H9 (cell line): ENCODE measurements around the gene SEZ6. TPM values are rescaled to one million over a fixed set of nuclear protein-coding genes. Genes with fewer than 3 reads are reported as not detected.

ENCODE experiments used
- DNase-seq: peaks from one replicate; pipeline ENCODE4 v3.0.0-alpha.2; 2017
- H2AFZ ChIP-seq: one replicate; pipeline ENCODE4 v1.6.1; 2013; ENCODE audit warnings: mild to moderate bottlenecking, low read length, control low read depth, moderate library complexity
- H2AK5ac ChIP-seq: 2 replicates; pipeline ENCODE4 v1.6.1; 2013; ENCODE audit warnings: low read length, control low read depth, mixed read lengths; ENCODE audit not compliant: insufficient read length
- H2BK120ac ChIP-seq: one replicate; pipeline ENCODE4 v1.6.1; 2013; ENCODE audit warnings: low read depth, mild to moderate bottlenecking, low read length, control low read depth, inconsistent platforms; ENCODE audit not compliant: poor library complexity, severe bottlenecking
- H2BK12ac ChIP-seq: 2 replicates; pipeline ENCODE4 v1.6.1; 2013; ENCODE audit warnings: low read length, control low read depth, mixed read lengths, low read depth; ENCODE audit not compliant: insufficient read length
- H2BK15ac ChIP-seq: 2 replicates; pipeline ENCODE4 v1.6.1; 2013; ENCODE audit warnings: low read depth, low read length, control low read depth
- H2BK20ac ChIP-seq: one replicate; pipeline ENCODE4 v1.6.1; 2013; ENCODE audit warnings: low read depth, mild to moderate bottlenecking, low read length, control low read depth, inconsistent platforms; ENCODE audit not compliant: poor library complexity, severe bottlenecking
- H2BK5ac ChIP-seq: 2 replicates; pipeline ENCODE4 v1.6.1; 2013; ENCODE audit warnings: low read length, control low read depth, mixed read lengths; ENCODE audit not compliant: insufficient read length
- H3K14ac ChIP-seq: 2 replicates; pipeline ENCODE4 v1.6.1; 2013; ENCODE audit warnings: low read length, control low read depth; ENCODE audit not compliant: insufficient read depth
- H3K18ac ChIP-seq: 2 replicates; pipeline ENCODE4 v1.6.1; 2013; ENCODE audit warnings: low read depth, mild to moderate bottlenecking, mixed read lengths, low read length, control low read depth; ENCODE audit not compliant: insufficient read length
- H3K23ac ChIP-seq: 2 replicates; pipeline ENCODE4 v1.6.1; 2013; ENCODE audit warnings: low read length, control low read depth, mixed read lengths, low read depth; ENCODE audit not compliant: insufficient read length
- H3K23me2 ChIP-seq: 2 replicates; pipeline ENCODE4 v1.6.1; 2013; ENCODE audit warnings: low read depth, mild to moderate bottlenecking, mixed read lengths, low read length, control low read depth; ENCODE audit not compliant: insufficient read length, poor library complexity, severe bottlenecking
- H3K27ac ChIP-seq: 2 replicates; pipeline ENCODE4 v1.5.1; 2013; ENCODE audit warnings: low read length, control low read depth, mixed read lengths, low read depth; ENCODE audit not compliant: insufficient read length
- H3K27me3 ChIP-seq: 2 replicates; pipeline ENCODE4 v1.6.1; 2013; ENCODE audit warnings: low read length, control low read depth, inconsistent platforms; ENCODE audit not compliant: insufficient read depth
- H3K4ac ChIP-seq: 2 replicates; pipeline ENCODE4 v1.6.1; 2013; ENCODE audit warnings: low read depth, mild to moderate bottlenecking, control low read depth, inconsistent platforms, low read length, moderate library complexity
- H3K4me1 ChIP-seq: 2 replicates; pipeline ENCODE4 v1.6.1; 2013; ENCODE audit warnings: low read length, control low read depth, inconsistent platforms; ENCODE audit not compliant: insufficient read depth
- H3K4me2 ChIP-seq: 2 replicates; pipeline ENCODE4 v1.6.1; 2013; ENCODE audit warnings: low read length, control low read depth, mixed read lengths; ENCODE audit not compliant: insufficient read length, insufficient read depth
- H3K56ac ChIP-seq: 2 replicates; pipeline ENCODE4 v1.6.1; 2013; ENCODE audit warnings: low read depth, mild to moderate bottlenecking, mixed read lengths, low read length, control low read depth; ENCODE audit not compliant: insufficient read length
- H3K79me1 ChIP-seq: 2 replicates; pipeline ENCODE4 v1.6.1; 2013; ENCODE audit warnings: low read depth, mild to moderate bottlenecking, moderate library complexity, low read length, control low read depth, inconsistent platforms; ENCODE audit not compliant: insufficient read depth, poor library complexity, severe bottlenecking
- H3K79me2 ChIP-seq: 2 replicates; pipeline ENCODE4 v1.6.1; 2013; ENCODE audit warnings: low read length, control low read depth, inconsistent platforms; ENCODE audit not compliant: insufficient read depth
- H3K9ac ChIP-seq: 2 replicates; pipeline ENCODE4 v1.6.1; 2013; ENCODE audit warnings: low read length, control low read depth, mixed read lengths; ENCODE audit not compliant: insufficient read length; ENCODE audit errors: extremely low read depth
- H3K9me3 ChIP-seq: one replicate; pipeline ENCODE4 v1.6.1; 2013; ENCODE audit warnings: low read depth, low read length, inconsistent platforms; ENCODE audit not compliant: control insufficient read depth
- H3T11ph ChIP-seq: one replicate; pipeline ENCODE4 v1.6.1; 2013; ENCODE audit warnings: mild to moderate bottlenecking, low read length, control low read depth, inconsistent platforms
- H4K20me1 ChIP-seq: one replicate; pipeline ENCODE4 v1.6.1; 2013; ENCODE audit not compliant: control insufficient read depth, insufficient read length, insufficient read depth
- H4K5ac ChIP-seq: 2 replicates; pipeline ENCODE4 v1.6.1; 2013; ENCODE audit warnings: low read depth, mild to moderate bottlenecking, mixed read lengths, low read length, control low read depth; ENCODE audit not compliant: insufficient read length
- H4K8ac ChIP-seq: replicated peaks from 2 replicates; pipeline ENCODE4 v1.6.1; 2013; ENCODE audit warnings: low read length, control low read depth, mixed read lengths, low read depth; ENCODE audit not compliant: insufficient read length
- H4K91ac ChIP-seq: 2 replicates; pipeline ENCODE4 v1.6.1; 2013; ENCODE audit warnings: low read depth, mild to moderate bottlenecking, moderate library complexity, mixed read lengths, low read length, control low read depth; ENCODE audit not compliant: insufficient read length
- H3K27ac Mint-ChIP-seq, 3 experiments: 2 replicates in 2 of 3; 3 replicates in 1 of 3; pipeline ENCODE4 v1.8.0; 2020 to 2021; ENCODE audit warnings: mixed read lengths in 3 of 3, mild to moderate bottlenecking in 1 of 3, moderate library complexity in 1 of 3
- H3K27me3 Mint-ChIP-seq: 2 replicates; pipeline ENCODE4 v1.8.0; 2021; ENCODE audit warnings: low read depth, mild to moderate bottlenecking, moderate library complexity, mixed read lengths
- H3K36me3 Mint-ChIP-seq, 3 experiments: 2 replicates in 2 of 3; 3 replicates in 1 of 3; pipeline ENCODE4 v1.8.0; 2020 to 2021; ENCODE audit warnings: low read depth in 3 of 3, mixed read lengths in 3 of 3; ENCODE audit not compliant: insufficient read depth in 1 of 3
- H3K4me1 Mint-ChIP-seq, 2 experiments: 2 replicates each; pipeline ENCODE4 v1.8.0; 2020; ENCODE audit warnings: mixed read lengths in 2 of 2
- H3K4me3 Mint-ChIP-seq, 2 experiments: 2 replicates in 1 of 2; 3 replicates in 1 of 2; pipeline ENCODE4 v1.8.0; 2020 to 2021; ENCODE audit warnings: mild to moderate bottlenecking in 2 of 2, mixed read lengths in 2 of 2, moderate library complexity in 1 of 2
- H3K9me3 Mint-ChIP-seq, 2 experiments: 2 replicates in 1 of 2; 3 replicates in 1 of 2; pipeline ENCODE4 v1.8.0; 2020; ENCODE audit warnings: mild to moderate bottlenecking in 2 of 2, mixed read lengths in 2 of 2, moderate library complexity in 1 of 2
- CTCF ChIP-seq: fragments of 200-600 bp; sonication (generic); conservative IDR thresholded peaks from 3 replicates; pipeline ENCODE4 v1.8.0; 2021; ENCODE audit warnings: antibody characterized with exemption, mild to moderate bottlenecking
- WGBS: extraction: QIAGEN DNeasy Blood & Tissue Kit; methylation state at CpG from one replicate; pipeline ENCODE4 v1.1.7; 2013; ENCODE audit warnings: missing lambda C conversion rate, low lambda C conversion rate, mixed read lengths; ENCODE audit not compliant: insufficient read length; ENCODE audit errors: extremely low coverage; 5-methylcytosine and 5-hydroxymethylcytosine counted together
- total RNA-seq: library from RNA; stranded (reverse); gene quantifications from 2 replicates; pipeline ENCODE4 v1.2.1, GENCODE V29; 2021

Gene SEZ6
- total RNA-seq, 1 experiment from 2014 or later = 1.8 TPM

GRCh38 chr17:28954886-28955285, 50.9 kb downstream of the SEZ6 start:
- H3K27me3 Mint-ChIP-seq = no peaks in the 10 kb centered on the region; the same call in 1 of the 2 replicates
- no peak overlapping the region for H3K27ac Mint-ChIP-seq
- Histone ChIP-seq H3K4ac (no peak overlapping the region), H4K20me1 (no peaks in the 10 kb centered on the region), H3K56ac (no peak overlapping the region), H3K23ac (no peak overlapping the region), H3T11ph (no peak overlapping the region), H3K14ac (no peak overlapping the region), H4K8ac (no peak overlapping the region), H2BK20ac (no peak overlapping the region), H2BK15ac (no peak overlapping the region), H3K4me1 (peaks cover 9% of the 10 kb centered on the region; the same call in 1 of the 2 replicates), H2AFZ (no peak overlapping the region), H3K4me2 (no peak overlapping the region), H4K5ac (no peak overlapping the region), H3K9ac (no peak overlapping the region), H4K91ac (no peak overlapping the region), H3K18ac (no peak overlapping the region), H2AK5ac (no peak overlapping the region), H2BK120ac (no peak overlapping the region), H2BK5ac (no peak overlapping the region), H3K79me1 (no peaks in the 10 kb centered on the region), H3K27ac (no peak overlapping the region), H2BK12ac (no peak overlapping the region), H3K27me3 (no peaks in the 10 kb centered on the region), H3K23me2 (peaks cover 6% of the 10 kb centered on the region), H3K9me3 (no peaks in the 10 kb centered on the region), H3K79me2 (peaks cover 6% of the 10 kb centered on the region; the same call in 1 of the 2 replicates)
- DNase-seq = no peak
- no peak overlapping the region for H3K4me3 Mint-ChIP-seq
- no peaks in the 10 kb centered on the region; a peak in 1 of 7 replicates for H3K36me3 Mint-ChIP-seq
- no peak for TF ChIP-seq CTCF
- peaks cover 11 to 14% of the 10 kb centered on the region in 2 experiments for H3K4me1 Mint-ChIP-seq
- WGBS = no CpG with 5 or more reads among the region's 2 CpGs
- no peaks in the 10 kb centered on the region for H3K9me3 Mint-ChIP-seq
